ENCODE data around the gene THAP7. TPM values are rescaled to one million over a fixed set of nuclear protein-coding genes. Genes with fewer than 3 reads are reported as not detected.

THAP7 gene
- total and polyA plus RNA-seq, 9 of the 15 experiments (the other 6 are each of a cell fraction or from before 2014, with no cell fraction given), result 7.9 to 263 (median 84.1) TPM

GRCh38 chr22:20989323-20990138, 12.4 kb downstream of the THAP7 start (continued):
- no peak for TF ChIP-seq MGA (IDR thresholded peaks at IDR 0.05)
- TF ChIP-seq HEY1 (CRISPR knock-in tag; IDR thresholded peaks at IDR 0.05; ENCODE audit: borderline replicate concordance), result no peak
- TF ChIP-seq ARID1B (IDR thresholded peaks at IDR 0.05), result no peak
- no peak for TF ChIP-seq ZNF280A (IDR thresholded peaks at IDR 0.05; ENCODE audit: low read depth, partially characterized antibody)
- TF ChIP-seq SAFB (IDR thresholded peaks at IDR 0.05; ENCODE audit: borderline replicate concordance, low read depth, low read length), result no peak
- TF ChIP-seq TCF15 (CRISPR knock-in tag; IDR thresholded peaks at IDR 0.05), result no peak
- TF ChIP-seq TAF15 (IDR thresholded peaks at IDR 0.05; ENCODE audit: low read depth, low read length), result 0 out of 2 replicates have a peak, but pooled peaks have one; percentile 32
- no peak for TF ChIP-seq SRSF7 (optimal IDR thresholded peaks at IDR 0.05; ENCODE audit: low read depth, low read length)
- no peak for TF ChIP-seq FIP1L1 (IDR thresholded peaks at IDR 0.05; ENCODE audit: low read depth, low read length, poor library complexity, severe bottlenecking)
- no peak for TF ChIP-seq ZNF347 (CRISPR knock-in tag; IDR thresholded peaks at IDR 0.05; ENCODE audit: low read depth)
- peak; percentile 48; the same call in 1 of the 2 replicates for TF ChIP-seq RBFOX2 (IDR thresholded peaks at IDR 0.05; ENCODE audit: low read depth, low read length)
- TF ChIP-seq HOXB6 (CRISPR knock-in tag; IDR thresholded peaks at IDR 0.05; ENCODE audit: borderline replicate concordance), result no peak
- no peak for TF ChIP-seq ZNF668 (CRISPR knock-in tag; IDR thresholded peaks at IDR 0.05)
- TF ChIP-seq ESRRB (CRISPR knock-in tag; IDR thresholded peaks at IDR 0.05; ENCODE audit: borderline replicate concordance), result no peak
